Uterus (tissue), 4 donors: ENCODE results near the gene CCNE1. TPM values are rescaled to one million over a fixed set of nuclear protein-coding genes. Genes with fewer than 3 reads are reported as not detected.

Source experiments
- DNase-seq, 2 donors: peaks; one replicate each; pipeline ENCODE4 v3.0.0-alpha.2; 2019 to 2020
- H3K27ac ChIP-seq, 2 donors: fragments of 200-600 bp; sonication (generic); 1 replicate in 1 of 2; 2 replicates in 1 of 2; pipeline ENCODE4 v1.5.1; 2016 to 2018
- H3K27me3 ChIP-seq, 2 donors: fragments of 200-600 bp; sonication (generic); one replicate each; pipeline ENCODE4 v1.5.1; 2018 to 2019; ENCODE audit warnings: control low read depth in 1 of 2
- H3K36me3 ChIP-seq, 2 donors: fragments of 200-600 bp; sonication (generic); one replicate each; pipeline ENCODE4 v1.5.1; 2019; ENCODE audit warnings: control low read depth in 1 of 2
- H3K4me1 ChIP-seq, 2 donors: fragments of 200-600 bp; sonication (generic); one replicate each; pipeline ENCODE4 v1.5.1; 2018 to 2019; ENCODE audit warnings: control low read depth in 1 of 2
- H3K4me3 ChIP-seq, 2 donors: fragments of 200-600 bp; sonication (generic); 1 replicate in 1 of 2; 2 replicates in 1 of 2; pipeline ENCODE4 v1.5.1; 2018 to 2019; ENCODE audit warnings: mild to moderate bottlenecking in 1 of 2
- H3K9me3 ChIP-seq, 2 donors: fragments of 200-600 bp; sonication (generic); one replicate each; pipeline ENCODE4 v1.5.1; 2019; ENCODE audit warnings: control low read depth in 1 of 2
- POLR2A ChIP-seq, 2 donors: fragments of 450-650 bp; IDR thresholded peaks; one replicate each; pipeline ENCODE4 v1.6.1; 2016; ENCODE audit warnings: antibody characterized with exemption in 2 of 2, mild to moderate bottlenecking in 1 of 2, moderate library complexity in 1 of 2
- intact Hi-C: fragments of 100-400 bp; cut with DNase I; formaldehyde crosslinking; loops from one replicate; pipeline ENCODE4 v1.15.1; 2023; ENCODE audit warnings: low total_unique reads
- total RNA-seq, 4 donors: library from RNA; depleted of rRNA in 3 of 4; stranded (reverse); fragments of >200 nt in 3 of 4; gene quantifications; one replicate each; pipeline versions ENCODE4 v1.1.0 to v1.2.4, GENCODE V29; 2014 to 2023
- TF ChIP-seq, protein P1 (sequence below), 4 experiments: fragments of 200-600 bp in 2 of 4; fragments of 450-650 bp in 2 of 4; sonication (generic) in 2 of 4; IDR thresholded peaks; one replicate each; pipeline ENCODE4 v1.5.1; 2016 to 2019; ENCODE audit warnings: antibody characterized with exemption in 4 of 4, mild to moderate bottlenecking in 2 of 4, moderate library complexity in 1 of 4
- donor health status: DM: yes; HTN: yes; CAD: no.

The CCNE1 gene
- total RNA-seq, 4 donors from 2014 or later, result 0.70 to 5.5 TPM; not detected in 2

DNA sequence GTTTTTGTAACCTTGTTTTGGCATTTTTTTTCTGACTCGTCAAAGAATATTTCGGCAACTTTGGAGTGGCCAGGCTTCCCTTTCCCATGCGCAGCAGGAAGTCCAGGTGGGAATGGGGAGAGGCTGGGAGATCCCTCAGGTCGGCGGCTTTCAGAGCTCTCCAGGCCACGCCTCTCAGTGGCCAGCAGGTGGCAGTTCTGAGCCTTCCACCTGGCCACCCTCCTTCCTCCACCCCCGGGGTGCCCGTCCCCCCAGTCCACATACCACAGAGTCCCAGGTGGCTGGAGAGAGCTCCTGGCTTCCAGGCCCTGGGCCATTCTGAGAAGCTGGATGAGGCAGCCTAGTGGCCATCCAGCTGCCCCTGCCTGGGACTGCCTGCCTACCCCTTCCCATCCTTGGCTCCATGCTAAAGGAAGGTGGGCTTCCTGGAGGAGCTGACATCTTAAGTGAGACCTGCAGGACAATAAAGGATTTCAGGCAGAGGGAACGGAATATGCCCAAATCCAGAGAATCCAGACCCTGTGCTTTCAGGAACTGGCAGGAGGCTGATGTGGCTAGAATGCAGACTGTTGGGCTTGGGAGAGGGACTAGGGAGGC lies 46.3 kb downstream of the CCNE1 start:
- TF ChIP-seq, protein P1, sequence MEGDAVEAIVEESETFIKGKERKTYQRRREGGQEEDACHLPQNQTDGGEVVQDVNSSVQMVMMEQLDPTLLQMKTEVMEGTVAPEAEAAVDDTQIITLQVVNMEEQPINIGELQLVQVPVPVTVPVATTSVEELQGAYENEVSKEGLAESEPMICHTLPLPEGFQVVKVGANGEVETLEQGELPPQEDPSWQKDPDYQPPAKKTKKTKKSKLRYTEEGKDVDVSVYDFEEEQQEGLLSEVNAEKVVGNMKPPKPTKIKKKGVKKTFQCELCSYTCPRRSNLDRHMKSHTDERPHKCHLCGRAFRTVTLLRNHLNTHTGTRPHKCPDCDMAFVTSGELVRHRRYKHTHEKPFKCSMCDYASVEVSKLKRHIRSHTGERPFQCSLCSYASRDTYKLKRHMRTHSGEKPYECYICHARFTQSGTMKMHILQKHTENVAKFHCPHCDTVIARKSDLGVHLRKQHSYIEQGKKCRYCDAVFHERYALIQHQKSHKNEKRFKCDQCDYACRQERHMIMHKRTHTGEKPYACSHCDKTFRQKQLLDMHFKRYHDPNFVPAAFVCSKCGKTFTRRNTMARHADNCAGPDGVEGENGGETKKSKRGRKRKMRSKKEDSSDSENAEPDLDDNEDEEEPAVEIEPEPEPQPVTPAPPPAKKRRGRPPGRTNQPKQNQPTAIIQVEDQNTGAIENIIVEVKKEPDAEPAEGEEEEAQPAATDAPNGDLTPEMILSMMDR (IDR thresholded peaks at IDR 0.05), result peak in 1 of 4 experiments; percentile 4
- no peak for TF ChIP-seq POLR2A (IDR thresholded peaks at IDR 0.05)
- Histone ChIP-seq H3K4me3 (no peak overlapping the region), H3K4me1 (no peaks in the 10 kb centered on the region), H3K36me3 (no peaks in the 10 kb centered on the region), H3K9me3 (no peaks in the 10 kb centered on the region), H3K27me3 (peaks cover 0 to 4% of the 10 kb centered on the region in 2 donors), H3K27ac (no peak overlapping the region)
- intact Hi-C loops, result no loop called here
- no peak for DNase-seq

DNA sequence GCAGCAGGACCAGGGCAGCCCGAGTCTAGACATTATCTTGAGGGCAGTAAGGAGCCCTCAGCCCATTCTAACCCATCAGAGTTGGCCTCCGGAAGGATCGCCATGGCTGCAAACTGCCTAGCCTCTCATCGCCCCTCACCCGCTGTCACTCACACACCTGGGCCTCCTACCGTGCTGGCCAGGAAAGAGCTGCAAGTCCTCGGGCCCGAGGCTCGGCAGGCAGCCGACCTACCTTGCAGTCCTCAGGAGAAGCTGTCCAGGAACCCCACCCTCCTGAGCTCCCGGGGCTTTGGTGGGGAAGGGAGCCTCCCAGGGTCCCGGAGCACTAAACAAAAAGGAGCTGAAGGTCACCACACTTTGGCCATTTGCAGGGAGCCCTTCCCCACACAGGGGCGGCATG lies 46.8 kb downstream of the CCNE1 start:
- Histone ChIP-seq H3K4me3 (no peak overlapping the region), H3K27ac (no peak overlapping the region), H3K36me3 (no peaks in the 10 kb centered on the region), H3K4me1 (no peaks in the 10 kb centered on the region), H3K27me3 (peaks cover 0 to 4% of the 10 kb centered on the region in 2 donors), H3K9me3 (no peaks in the 10 kb centered on the region)
- DNase-seq, result no peak
- intact Hi-C loops, result no loop called here
- TF ChIP-seq, protein P1 (IDR thresholded peaks at IDR 0.05), result no peak
- no peak for TF ChIP-seq POLR2A (IDR thresholded peaks at IDR 0.05)

DNA sequence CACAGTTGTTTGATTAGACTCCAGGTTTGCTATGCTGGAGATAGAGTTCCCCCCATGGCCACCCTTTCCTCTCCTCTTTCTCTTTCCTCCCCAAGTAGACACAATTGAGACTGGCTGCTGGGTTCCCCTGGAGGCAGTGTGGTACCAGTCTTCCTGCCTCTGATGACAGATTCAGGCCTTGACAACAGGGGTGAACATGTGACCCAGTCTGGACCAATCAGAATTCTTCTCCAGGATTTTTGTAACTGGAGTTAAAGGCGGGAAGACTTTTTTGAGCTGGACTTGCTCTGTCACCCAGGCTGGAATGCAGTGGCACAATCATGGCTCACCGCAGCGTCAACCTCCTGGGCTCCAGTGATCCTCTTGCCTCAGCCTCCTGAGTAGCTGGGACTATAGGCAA lies 48.7 kb downstream of the CCNE1 start:
- no peak for DNase-seq
- no peaks in the 10 kb centered on the region for H3K9me3 ChIP-seq
- intact Hi-C loops, result no loop called here
- H3K27ac ChIP-seq, result no peak overlapping the region
- no peaks in the 10 kb centered on the region for H3K36me3 ChIP-seq
- H3K27me3 ChIP-seq, result peaks cover 0 to 4% of the 10 kb centered on the region in 2 donors
- TF ChIP-seq, protein P1 (IDR thresholded peaks at IDR 0.05), result no peak
- TF ChIP-seq POLR2A (IDR thresholded peaks at IDR 0.05), result no peak
- H3K4me3 ChIP-seq, result no peak overlapping the region
- H3K4me1 ChIP-seq, result no peaks in the 10 kb centered on the region

DNA sequence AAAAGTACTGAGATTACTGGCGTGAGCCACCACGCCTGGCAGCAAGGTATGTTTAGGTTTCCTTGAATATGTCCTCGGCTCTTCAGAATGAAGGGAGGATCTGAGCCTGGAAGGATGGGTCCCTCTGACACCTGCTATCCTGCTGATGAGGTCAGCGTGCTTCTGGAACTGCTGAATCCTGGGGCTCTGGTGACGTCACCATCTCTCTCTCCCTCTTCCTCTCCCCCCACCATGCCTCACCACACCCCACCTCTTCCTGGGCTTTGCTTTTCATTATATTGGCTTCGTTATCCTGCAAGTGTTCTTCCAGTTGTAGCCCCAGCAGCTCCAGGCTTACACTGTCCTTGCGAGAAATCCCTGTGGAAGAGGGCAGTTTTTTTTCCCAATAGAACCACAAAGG lies 49.8 kb downstream of the CCNE1 start:
- H3K9me3 ChIP-seq, result no peaks in the 10 kb centered on the region
- no peaks in the 10 kb centered on the region for H3K4me1 ChIP-seq
- TF ChIP-seq, protein P1 (IDR thresholded peaks at IDR 0.05), result no peak
- no peak for TF ChIP-seq POLR2A (IDR thresholded peaks at IDR 0.05)
- intact Hi-C loops, result no loop called here
- no peak for DNase-seq
- H3K4me3 ChIP-seq, result no peak overlapping the region
- H3K27ac ChIP-seq, result no peak overlapping the region
- no peaks in the 10 kb centered on the region for H3K36me3 ChIP-seq
- peaks cover 0 to 4% of the 10 kb centered on the region in 2 donors for H3K27me3 ChIP-seq

DNA sequence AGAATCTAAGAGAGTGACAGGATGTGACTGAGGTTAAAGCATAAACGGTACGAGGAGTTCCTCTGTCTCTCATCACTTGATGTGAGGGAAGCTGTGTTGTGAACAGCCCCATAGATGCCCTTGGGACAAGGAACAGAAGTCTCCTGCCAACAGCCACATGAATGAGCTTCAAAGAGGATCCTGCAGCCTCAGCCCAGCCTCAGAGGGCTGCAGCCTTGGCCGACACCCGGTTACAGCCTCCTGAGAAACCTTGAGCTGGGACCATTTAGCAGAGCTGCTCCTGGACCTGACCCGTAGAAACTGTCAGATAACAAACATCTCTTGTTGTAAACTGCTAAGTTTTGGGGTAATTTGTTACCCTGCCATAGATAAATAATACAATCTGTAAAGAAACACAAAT lies 54.2 kb downstream of the CCNE1 start:
- intact Hi-C loops, result no loop called here
- Histone ChIP-seq H3K4me1 (no peaks in the 10 kb centered on the region), H3K9me3 (no peaks in the 10 kb centered on the region), H3K27ac (no peak overlapping the region), H3K36me3 (no peaks in the 10 kb centered on the region), H3K27me3 (no peaks in the 10 kb centered on the region), H3K4me3 (no peak overlapping the region)
- no peak for DNase-seq
- TF ChIP-seq, protein P1 (IDR thresholded peaks at IDR 0.05), result no peak
- TF ChIP-seq POLR2A (IDR thresholded peaks at IDR 0.05), result no peak
